Hematopoietic multipotent progenitor cell treated with erythropoietin and hydrocortisone succinate and interleukin-3 and kit ligand, for 4 days (in vitro differentiated cells): ENCODE results near the gene RPS6KA2.

ENCODE experiments used
- DNase-seq: peaks from one replicate; pipeline ENCODE4 v3.0.0-alpha.2; 2015

RPS6KA2 gene

DNA sequence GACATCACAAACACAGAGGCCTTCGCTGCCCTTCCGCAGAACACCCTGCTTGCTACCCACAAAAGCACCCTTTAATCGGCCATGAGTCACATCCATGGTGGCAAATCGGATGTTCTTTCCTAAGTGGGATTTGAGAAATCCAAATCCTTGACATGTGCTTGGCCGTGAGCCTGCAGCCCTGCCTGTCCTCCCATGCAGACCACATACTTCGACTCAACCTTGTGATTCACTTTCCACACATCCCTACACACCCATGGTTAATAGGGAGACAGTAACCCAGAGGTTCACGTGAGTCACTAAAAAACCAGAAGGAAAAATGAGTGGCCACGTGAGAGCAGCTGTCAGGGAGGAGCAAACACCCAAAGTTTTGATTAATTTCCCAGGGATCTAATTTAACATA lies 59.9 kb downstream of the RPS6KA2 start:
- DNase-seq: no peak

DNA sequence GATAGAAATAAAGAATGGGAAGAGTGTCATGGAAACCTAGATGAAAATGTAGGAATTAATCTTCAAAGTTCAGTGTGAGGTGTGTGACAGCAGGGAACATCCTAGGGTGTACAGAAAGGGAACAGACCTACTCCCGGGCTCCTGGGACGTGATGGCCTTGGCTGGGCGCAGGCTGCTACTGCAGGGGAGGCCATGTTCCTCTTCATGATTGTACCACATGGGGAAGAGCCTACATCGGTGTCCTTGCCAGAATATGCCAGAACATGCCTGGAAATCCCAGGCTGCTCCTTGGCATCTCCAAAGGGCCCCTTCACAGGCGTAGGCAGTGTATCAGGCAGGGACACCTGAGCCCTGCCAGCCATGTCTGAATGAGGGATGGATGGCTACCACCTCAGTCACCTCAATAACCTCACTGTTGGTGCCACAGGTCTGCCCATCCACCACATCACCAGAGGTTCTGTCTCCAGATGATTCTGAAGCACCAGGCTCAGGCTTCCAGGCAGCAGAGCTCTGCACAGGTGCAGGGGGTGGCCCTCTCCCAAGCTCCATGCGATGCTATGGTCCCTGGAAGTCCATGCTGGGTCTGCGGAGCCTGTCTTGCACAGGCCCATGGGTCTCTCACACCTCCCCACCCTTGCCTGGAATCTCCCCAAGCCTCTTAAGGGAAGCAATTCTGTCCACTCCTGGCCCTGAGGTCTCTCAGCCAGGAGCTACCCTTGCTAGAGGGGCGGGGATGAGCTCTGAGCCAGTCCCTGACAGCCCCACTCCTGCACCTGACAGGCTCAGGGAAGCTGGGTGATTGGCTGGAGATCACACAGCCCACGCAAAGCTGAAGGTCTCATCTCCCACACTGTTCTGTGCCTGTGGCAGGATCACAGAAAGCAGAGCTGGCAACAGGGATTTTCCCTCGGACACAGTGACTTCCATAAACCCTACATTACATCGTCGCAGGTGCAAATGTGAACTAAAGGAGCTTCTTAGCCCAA lies 60.7 kb downstream of the RPS6KA2 start:
- no peak for DNase-seq

DNA sequence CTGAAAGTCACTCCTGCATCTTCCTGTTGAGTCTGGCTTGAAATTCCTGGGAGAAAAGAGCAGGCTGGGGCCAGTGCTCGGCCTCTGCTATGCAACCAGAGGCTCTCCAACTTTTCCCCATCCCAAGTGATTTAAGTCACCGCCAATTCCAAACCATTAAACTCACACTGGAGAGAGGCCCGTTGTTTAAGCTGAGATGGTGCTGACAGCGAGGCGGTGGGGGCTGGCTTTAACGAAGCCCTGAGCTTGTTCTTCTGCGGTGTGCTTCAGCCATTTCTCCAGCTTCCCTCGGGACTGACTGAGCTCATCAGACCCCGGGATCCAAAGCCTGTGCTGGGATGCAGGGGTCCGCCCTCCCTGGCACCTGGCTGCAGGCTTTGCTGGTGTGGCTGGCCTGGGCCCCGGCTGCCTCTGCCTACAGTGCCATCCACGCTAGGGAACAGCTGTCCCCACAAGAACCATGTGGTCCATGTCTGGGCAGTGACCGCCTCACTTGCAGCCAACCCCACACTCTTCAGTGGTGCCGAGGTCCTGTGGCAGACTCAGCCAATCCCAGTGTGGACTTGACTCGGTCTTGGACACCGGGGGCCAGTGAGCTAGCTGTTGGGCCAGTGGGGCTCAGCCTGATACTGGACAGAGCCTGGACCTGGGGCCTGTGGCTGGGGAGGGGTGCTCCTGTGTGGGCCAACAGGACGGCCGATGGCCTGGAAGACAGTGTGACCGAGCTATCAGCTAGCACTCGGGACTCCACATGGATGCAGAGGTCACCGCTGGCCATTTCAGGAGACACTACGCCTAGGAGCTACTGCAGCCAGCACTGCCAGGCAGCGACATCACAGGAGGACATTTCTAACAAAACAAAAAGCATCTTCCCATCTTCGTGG lies 61.7 kb downstream of the RPS6KA2 start:
- no peak for DNase-seq

DNA sequence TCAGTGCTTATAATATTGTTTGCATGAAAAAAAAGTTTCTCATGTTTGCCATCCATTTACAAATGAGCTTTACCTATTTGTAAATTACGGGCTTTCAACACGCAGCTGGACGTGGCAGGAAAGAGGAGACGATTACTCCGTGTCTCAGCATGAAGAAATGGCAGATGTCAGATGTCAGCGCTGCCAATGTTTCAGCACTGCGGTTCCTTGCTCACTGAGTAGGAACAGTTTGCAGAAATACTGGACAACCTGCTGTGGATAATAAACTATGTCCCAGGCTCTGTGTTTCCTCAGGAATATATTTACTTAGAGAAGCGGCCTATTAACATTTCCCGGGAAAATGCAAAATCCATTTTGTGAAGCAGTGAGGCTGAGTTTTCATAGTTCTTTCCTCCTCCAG lies 63.2 kb downstream of the RPS6KA2 start:
- DNase-seq: no peak

DNA sequence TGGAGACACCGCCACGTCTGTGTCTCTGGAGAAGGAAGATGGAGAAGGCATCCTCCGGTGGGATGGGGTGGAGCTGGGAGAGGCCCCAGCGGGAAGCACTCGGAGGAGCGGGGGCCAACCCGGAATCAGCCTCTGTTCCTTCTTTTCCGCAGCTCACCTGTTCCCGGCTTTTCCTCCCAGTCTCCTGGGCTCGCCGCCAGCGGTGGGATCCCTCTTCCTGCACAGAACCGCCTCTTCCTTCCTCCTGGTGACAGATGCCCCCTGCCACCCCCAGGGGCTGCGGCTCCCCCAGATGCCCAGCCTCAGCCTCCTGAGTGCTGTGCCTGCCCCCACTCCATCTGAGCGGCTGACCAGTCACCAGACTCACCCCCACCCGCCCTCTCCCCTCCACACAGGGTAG lies 63.9 kb downstream of the RPS6KA2 start:
- no peak for DNase-seq

DNA sequence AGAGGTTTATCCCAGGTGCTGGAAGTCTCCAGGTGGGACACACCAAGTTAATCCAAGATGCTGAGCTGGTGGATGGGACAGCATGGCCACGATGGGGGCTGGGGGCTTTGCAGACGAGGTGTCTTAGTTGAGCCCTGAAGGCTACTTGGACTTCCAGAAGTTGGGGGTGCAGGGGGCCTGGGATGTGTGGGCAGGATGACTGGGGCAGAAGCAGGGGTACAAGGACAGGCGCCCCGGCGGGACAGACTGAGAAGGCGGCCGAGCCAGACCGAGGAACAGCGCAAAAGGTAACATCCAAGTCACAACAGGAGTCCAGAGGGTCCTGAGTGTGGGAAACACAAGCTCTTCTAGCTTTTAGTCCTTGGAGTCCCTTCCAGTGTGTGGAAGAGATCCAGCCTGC lies 64.3 kb downstream of the RPS6KA2 start:
- no peak for DNase-seq

DNA sequence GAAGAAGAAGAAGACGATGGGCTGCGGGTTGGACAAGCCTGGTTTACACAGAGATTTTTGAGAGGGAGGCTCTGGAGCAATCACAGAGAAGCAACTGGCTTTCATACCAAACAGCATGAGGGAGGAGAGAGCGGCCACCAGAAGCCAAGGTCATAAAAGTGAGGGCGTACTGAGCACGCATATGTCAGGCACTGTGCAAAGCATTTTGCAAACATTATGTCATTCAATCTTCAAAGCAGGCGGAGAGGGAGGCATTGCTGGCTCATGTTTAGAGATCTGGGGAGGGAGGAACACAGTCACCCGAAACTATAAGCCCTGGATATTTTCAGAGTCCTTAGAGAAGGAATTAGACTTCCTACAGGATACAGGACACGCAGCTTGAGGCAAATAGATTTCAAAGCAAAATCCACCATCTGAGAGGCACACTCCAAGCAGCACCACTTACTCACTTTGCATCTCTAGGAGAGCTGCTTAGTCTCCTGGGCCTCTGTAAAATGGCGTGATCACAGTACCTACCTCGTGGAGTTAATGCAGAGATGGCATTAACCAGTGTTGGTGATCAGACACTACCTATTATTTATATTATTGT lies 65.2 kb downstream of the RPS6KA2 start:
- DNase-seq: no peak

DNA sequence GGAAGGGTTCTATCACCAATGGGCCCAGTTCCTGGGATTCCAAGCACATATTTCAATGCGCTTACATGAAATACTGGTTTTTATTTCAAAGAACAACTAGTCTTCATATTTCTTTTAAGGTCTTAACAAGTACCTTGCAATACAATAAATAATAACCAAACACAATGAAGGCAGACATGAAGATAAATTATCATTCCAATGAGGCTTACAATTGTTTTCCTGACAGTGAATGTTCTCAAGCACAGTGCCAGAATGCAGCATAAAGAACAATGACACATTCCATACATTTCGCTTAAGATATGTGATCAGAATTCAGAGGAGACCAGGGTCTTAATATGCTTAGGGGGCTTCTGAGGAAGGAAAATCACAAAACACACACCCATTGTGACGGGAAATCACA lies 66.8 kb downstream of the RPS6KA2 start:
- DNase-seq: no peak

DNA sequence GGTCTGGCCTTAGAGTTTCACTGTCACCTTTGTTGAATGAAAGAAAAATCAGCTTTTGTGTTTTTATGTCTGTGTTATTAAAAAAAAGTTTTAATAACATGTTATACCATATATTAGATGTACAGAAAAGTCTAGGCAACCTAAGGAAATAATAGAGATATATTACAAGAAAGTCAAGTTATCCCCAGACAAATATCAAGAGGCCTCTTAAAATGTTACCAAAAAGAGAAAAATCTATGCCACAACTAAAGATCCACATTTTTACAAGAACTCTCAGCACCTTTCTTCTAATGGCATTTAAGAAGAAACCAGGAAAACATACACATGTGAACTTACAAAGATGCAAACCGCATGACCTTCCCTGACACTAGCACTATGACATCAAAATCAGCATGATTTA lies 67.4 kb downstream of the RPS6KA2 start:
- DNase-seq: no peak

DNA sequence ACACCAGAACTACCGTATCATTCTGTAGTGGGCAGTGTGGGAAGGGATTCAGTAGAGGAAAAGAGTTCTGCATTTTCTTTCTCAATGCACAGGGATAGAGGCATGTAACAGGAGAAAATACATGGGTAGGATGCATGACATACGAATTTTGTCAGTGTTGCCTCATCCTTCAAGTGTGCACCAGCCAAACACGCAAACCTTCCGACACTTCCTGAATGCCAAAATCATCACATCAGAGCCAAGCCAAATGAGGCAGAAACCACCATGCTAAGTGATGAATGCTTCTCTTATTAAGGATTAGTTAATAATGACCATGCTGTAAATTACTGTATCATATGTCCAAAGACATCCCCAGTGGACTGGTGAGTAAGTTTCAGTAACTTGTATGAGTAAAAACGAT lies 67.8 kb downstream of the RPS6KA2 start:
- no peak for DNase-seq

DNA sequence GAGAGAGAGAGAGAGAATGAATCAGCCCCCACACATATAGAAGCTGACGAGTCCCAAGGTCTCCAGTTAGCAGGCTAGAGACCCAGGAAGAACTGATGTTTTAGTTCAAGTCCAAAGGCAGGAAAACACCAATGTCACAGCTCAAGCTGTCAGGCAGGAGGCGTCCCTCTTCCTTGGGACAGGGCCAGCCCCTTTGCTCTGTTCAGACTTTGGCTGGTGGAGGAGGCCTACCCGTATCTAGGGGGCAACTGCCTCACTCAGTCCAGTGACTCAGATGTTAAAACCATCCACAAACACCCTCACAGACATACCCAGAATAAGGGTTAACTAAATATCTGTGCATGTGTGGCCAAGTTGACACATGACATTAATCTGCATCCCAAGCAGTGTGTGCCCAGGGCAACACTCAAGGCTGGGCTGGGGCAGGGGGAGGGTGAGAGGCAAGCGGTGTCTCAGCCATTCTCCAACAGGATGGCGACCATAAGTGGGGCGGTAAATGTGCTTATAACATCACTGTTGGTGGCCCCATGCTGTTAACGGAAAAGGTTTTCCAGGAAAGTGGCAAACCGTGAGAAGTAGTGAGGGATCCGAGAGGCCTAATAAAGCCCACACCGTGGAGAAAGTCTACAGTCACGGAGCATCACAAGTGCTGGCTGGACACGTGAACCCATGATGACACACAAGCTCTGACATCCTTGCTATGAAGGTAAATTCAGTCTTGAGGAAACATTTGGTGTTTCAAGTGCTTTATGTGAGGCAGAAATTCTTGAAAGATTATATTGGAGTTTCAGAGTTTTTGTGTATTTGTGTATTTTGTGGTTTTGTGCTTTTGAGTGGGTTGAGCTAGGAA lies 68.7 kb downstream of the RPS6KA2 start:
- DNase-seq: no peak

DNA sequence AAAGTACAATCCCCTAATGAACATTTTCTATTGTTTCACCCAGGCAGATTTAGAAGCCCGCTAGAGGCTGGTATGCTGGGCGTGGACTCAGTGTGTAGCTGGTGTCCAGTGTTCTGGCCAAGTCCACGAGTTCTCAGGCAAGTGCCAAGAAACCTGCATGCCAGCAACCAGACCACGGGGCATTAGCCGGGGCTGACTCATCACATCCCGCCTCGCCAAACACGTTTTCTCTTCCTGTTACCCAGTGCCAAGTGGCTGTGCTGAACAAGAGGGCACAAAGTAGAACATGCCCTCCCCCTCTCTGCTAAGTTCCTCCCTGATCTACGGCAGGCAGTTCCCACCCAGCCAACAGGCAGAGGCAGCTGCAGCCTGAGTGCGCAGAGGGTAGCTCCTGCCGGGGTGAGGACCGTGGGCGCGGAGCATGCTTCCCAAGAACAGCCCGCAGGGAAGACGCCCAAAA lies 70.2 kb downstream of the RPS6KA2 start:
- peak; percentile 78 for DNase-seq

DNA sequence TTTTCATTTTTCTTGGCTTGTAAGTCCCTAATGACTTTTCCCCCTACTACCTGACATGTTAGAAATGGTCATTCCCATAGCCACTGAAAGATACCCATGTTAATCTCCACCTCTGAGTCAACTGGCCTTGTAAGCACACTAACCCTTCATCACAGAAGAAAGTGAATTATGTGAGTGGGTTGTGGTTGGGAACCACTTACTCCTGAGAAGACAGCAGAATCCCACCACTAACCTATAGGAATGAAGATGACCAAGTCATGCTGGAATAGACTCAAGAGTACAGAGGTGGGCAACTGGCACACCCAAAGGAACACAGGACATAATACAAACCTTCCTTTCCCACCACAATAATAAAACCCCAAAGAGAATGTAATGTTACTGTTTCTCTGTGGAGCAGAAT lies 70.7 kb downstream of the RPS6KA2 start:
- DNase-seq: no peak

DNA sequence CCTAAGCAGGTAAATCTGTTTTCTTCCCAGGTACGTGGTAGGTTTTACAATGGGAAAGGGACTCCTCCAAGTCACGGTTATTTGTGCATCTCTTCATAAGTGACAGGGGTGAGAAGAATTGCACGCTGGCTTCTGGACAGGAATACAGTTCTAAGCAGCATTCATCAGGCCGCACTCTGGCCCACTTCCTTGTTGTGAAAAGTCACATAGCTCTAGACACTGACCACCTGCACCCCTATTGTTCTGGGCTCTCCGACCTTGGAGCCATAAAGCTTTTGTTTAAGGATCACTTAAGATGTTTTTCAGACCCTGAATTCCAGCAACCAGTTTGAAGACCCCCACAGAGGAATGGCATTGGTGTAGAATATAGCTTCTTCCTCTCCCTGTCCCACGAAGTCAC lies 72.0 kb downstream of the RPS6KA2 start:
- no peak for DNase-seq

DNA sequence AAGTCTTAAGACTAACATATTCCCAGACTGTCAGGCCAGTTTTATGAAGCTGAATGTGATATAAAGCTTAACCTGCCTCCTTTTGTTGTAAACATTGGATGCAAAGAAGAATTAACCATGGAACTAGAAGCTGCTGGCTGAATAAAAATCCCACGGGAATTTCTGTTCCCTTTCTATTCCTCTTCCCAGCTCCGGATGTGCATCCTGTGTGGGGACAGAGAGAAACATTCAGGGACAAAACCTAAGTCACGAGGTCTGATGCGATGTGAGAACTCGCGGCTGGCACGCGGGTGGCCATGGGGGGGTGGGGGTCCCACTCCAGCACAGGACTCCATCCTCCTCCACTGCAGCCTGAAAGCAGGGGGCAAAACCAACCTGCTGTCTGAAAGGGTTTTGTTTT lies 72.7 kb downstream of the RPS6KA2 start:
- no peak for DNase-seq

DNA sequence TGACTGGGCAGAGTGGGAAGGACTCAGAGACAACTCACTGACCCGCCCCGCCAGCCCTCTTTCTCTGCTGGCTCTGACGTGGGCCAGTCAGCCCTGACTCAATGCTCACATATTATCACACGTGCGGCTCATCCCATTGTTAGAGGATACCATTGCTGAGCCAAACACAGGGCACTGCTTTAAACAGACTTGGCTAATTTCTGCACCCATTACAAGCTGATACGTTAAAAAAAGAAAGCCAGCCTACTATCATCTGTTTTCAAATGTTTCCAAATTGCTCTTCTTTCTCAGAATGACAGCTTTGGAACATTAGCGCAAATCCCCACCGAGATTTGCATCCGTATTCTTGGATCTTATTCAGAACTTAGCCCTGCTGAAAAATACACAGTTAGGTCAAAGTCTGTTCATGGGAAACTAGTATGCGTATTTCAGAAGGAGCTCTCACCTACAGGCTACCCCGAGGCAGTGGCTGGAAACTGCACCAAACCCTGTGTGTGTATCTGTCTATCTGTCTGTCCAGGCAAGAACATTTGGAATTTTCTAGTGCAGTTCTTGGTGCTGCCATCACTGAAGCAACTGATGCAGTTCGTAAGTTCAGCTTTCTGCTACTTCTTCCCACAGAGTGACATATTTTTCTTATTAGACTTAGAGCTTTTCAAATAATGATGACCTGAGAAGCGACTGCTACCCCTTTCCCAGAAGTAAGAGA lies 73.3 kb downstream of the RPS6KA2 start:
- no peak for DNase-seq

DNA sequence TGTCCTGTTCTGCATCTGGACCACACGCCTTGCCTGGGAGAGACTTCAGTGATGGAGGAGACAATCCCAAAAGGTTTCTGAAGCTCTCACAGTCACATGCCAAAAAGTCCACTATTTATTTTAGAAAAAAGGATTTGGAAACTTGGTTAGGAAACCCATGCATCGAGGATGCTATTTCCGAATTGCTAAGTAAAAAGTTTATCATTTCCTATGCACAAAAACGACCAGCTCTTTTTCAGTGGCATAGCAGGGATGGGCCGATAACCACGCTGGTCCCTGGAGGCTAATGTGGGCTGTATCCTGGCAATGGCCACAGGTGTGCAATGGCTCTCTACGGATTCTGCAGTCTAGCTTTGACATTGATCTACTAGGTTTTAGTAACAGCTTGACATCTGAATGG lies 74.5 kb downstream of the RPS6KA2 start:
- no peak for DNase-seq

DNA sequence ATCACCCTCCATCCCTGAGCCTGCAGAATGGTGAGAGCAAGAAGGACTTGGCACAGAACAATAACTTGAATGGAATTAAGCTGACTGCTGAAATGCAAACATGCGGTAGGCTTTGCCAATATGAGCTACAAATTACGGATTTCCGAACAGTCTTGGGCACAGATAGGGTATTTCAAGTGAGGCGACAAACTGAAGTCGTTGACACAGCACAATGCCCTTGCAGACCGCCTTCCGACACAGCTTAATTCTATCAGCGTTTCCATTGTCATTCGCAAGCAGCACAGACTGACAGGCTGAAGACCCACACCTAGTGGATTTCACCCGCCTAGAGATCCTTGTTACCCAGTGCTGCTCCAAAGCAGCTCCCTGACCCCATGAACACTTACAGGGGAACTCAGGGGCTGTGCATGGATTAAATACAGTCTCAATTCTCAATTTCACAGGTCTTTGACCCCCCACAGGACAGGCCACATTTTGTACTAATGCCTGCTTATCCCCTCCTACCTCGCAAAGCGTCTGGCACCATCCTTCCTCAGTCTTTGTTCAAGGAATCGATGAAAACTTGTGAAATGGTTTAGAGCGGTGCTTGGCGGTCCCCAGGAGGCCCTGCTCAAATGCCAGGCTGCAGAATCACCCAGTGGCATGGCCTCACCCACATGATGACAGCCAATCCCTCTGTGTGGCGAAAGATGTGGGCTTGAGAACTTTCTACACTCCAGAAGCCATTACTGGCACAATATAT lies 75.1 kb downstream of the RPS6KA2 start:
- no peak for DNase-seq

DNA sequence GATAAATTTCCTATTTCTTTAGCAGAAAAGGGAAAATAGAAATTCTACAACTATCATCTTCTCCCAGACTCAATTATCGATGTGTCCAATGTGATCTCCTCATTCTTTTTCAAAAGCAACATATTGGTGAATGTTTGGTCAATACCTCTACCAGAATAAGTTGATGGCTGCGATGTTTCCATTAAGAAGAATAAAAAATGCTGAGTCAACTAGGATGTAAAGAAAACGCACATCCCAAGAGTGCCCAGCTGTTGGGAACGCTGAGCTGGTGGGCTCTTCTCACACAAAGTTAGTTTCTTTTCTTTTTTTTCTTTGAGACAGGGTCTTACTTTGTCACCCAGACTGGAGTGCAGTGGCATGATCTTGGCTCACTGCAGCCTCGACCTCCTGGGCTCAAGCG lies 80.4 kb downstream of the RPS6KA2 start:
- DNase-seq: no peak

DNA sequence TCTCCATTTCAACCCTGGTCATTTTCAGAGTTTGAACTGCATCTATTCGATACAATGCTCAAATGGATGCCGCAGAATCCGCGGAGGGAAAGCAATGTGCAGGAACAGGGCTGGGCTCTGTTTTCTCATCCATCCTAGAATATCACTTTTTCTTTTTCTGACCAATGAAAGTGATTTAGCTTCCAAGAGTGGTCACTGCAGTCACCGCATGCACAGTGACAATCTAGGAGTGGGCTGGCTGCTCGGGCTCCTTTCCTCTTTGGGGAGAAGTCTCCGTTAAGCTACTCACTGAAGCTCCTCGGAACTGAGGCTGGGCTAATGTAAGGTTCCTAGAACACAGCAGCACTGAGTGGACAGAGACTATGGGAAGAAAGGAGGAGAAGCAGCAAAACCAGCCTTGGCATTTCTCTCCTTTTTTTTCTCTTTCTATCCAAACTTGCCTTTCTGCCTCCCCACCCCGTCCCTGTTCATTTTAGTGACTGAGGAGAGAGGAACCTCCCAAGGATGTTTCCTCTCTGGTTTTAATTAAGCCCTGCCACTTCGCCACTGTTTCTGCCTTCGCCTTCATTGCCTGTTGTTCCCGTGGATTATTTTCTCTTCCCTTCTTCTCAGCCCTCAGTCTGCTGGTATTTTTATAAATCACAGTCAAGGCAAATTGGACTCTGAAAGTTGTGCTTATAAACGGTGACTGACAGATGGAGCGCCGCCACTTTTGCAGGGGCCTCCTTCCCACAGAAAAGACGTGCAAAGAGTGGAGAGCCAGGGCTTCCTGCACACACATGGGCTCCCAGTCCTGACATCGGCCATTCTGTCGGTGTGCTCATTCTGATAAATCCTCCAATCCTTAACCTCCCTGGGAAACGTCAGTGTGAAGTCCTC lies 81.7 kb downstream of the RPS6KA2 start:
- no peak for DNase-seq
